CD8-positive, alpha-beta memory T cell (primary cell): ENCODE measurements around the gene HPGD. TPM values are rescaled to one million over a fixed set of nuclear protein-coding genes. Genes with fewer than 3 reads are reported as not detected.
"Not testable (repeated sequence)": the region's sequence is repeated elsewhere in the genome, so short reads cannot be mapped to it uniquely, and the experiment has no call there.

Experiments used
- CTCF ChIA-PET: fragments of 350-600 bp; sonication (Branson Sonifier 250); formaldehyde crosslinking; loops from one replicate; lab custom pipeline; 2021; ENCODE audit warnings: antibody characterized with exemption; lab: Charles Lee
- POLR2A ChIA-PET: fragments of 350-600 bp; sonication (Branson Sonifier 250); formaldehyde crosslinking; loops from one replicate; lab custom pipeline; 2021; ENCODE audit warnings: antibody characterized with exemption; lab: Charles Lee
- DNase-seq, 5 donors: peaks; one replicate each; pipeline versions ENCODE4 v3.0.0 to v3.0.0-alpha.2; 2020 to 2022; ENCODE audit warnings: mixed read lengths in 1 of 5
- H3K27ac ChIP-seq: one replicate; pipeline ENCODE4 v1.7.0; 2013; ENCODE audit warnings: low read depth, mild to moderate bottlenecking, low read length, moderate library complexity
- H3K27me3 ChIP-seq: 2 replicates; pipeline ENCODE4 v1.7.0; 2013; ENCODE audit warnings: low read length, mild to moderate bottlenecking; ENCODE audit not compliant: insufficient read depth, poor library complexity, severe bottlenecking
- H3K36me3 ChIP-seq: 2 replicates; pipeline ENCODE4 v1.7.0; 2013; ENCODE audit warnings: mild to moderate bottlenecking, low read length, moderate library complexity; ENCODE audit not compliant: insufficient read depth
- H3K4me1 ChIP-seq: 2 replicates; pipeline ENCODE4 v1.7.0; 2013; ENCODE audit warnings: mild to moderate bottlenecking, low read length, moderate library complexity; ENCODE audit not compliant: insufficient read depth
- H3K4me3 ChIP-seq: 2 replicates; pipeline ENCODE4 v1.7.0; 2013; ENCODE audit warnings: mild to moderate bottlenecking, low read length
- H3K9me3 ChIP-seq: 2 replicates; pipeline ENCODE4 v1.7.0; 2013; ENCODE audit warnings: mild to moderate bottlenecking, low read length
- H3K27ac Mint-ChIP-seq, 8 donors: one replicate each; pipeline ENCODE4 v1.8.0; 2020 to 2021; ENCODE audit warnings: mixed read lengths in 8 of 8, mild to moderate bottlenecking in 6 of 8, inconsistent platforms in 3 of 8, moderate library complexity in 3 of 8
- H3K27me3 Mint-ChIP-seq, 2 donors: one replicate each; pipeline ENCODE4 v1.8.0; 2020 to 2021; ENCODE audit warnings: mixed read lengths in 2 of 2, mild to moderate bottlenecking in 1 of 2, moderate library complexity in 1 of 2
- H3K36me3 Mint-ChIP-seq, 3 donors: one replicate each; pipeline ENCODE4 v1.8.0; 2020 to 2021; ENCODE audit warnings: mixed read lengths in 3 of 3, inconsistent platforms in 1 of 3, mild to moderate bottlenecking in 1 of 3
- H3K4me1 Mint-ChIP-seq, 3 donors: one replicate each; pipeline ENCODE4 v1.8.0; 2020 to 2021; ENCODE audit warnings: mixed read lengths in 3 of 3, inconsistent platforms in 1 of 3, mild to moderate bottlenecking in 1 of 3
- H3K4me3 Mint-ChIP-seq, 7 donors: one replicate each; pipeline ENCODE4 v1.8.0; 2020 to 2021; ENCODE audit warnings: mixed read lengths in 7 of 7, mild to moderate bottlenecking in 6 of 7, moderate library complexity in 4 of 7, inconsistent platforms in 2 of 7
- H3K9me3 Mint-ChIP-seq, 5 donors: one replicate each; pipeline ENCODE4 v1.8.0; 2020 to 2022; ENCODE audit warnings: mixed read lengths in 5 of 5, mild to moderate bottlenecking in 3 of 5, moderate library complexity in 2 of 5, inconsistent platforms in 1 of 5
- polyA plus RNA-seq: library from polyadenylated mRNA; unstranded; fragments of 300-500 nt; fragmentation: Illumina TruSeq; gene quantifications from one replicate; pipeline ENCODE4 v1.2.3, GENCODE V29; 2021
- total RNA-seq, 2 experiments: library from RNA; stranded (reverse); gene quantifications; one replicate each; pipeline ENCODE4 v1.2.3, GENCODE V29; 2021

The HPGD gene
- total and polyA plus RNA-seq, 3 experiments from 2014 or later, result 1.4 to 18.2 (median 1.6) TPM

DNA sequence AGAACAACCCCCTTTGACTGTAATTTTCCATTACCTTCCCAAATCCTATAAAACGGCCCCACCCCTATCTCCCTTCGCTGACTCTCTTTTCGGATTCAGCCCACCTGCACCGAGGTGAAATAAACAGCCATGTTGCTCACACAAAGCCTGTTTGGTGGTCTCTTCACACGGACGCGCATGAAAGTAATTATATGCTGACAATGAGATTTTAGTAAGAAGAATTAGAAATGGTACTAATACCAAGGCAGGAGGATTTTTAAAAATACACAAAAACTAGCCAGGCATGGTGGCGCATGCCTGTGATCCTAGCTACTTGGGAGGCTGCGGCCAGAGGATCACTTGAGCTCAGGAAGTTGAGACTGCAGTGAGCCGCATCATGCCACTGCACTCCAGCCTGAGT is 33.9 kb downstream of the HPGD start:
- H3K27ac Mint-ChIP-seq, POLR2A ChIA-PET, H3K9me3 Mint-ChIP-seq, H3K36me3 Mint-ChIP-seq, H3K27ac ChIP-seq, H3K27me3 ChIP-seq, H3K9me3 ChIP-seq, H3K27me3 Mint-ChIP-seq, H3K4me1 ChIP-seq, H3K4me3 Mint-ChIP-seq, H3K4me1 Mint-ChIP-seq, DNase-seq, H3K4me3 ChIP-seq, CTCF ChIA-PET, H3K36me3 ChIP-seq: not testable (repeated sequence)

DNA sequence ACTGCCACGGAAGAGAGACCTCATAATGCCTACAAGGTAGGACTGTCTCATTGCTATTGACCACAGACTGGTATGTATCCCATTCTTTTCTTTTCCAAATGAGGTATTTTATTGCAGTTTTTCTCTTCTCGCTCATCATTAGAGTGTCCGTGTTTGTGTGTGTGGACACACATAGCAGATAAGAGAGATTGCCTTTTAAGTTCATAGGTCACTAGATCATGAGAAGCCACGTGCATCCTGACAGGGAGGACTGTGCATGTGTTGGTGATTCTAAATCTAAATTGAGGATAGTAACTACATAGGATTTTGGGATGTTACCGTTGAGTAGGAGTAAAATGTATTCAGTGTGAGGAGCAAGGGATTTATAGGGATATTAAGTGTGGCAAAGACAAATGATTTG is 37.3 kb downstream of the HPGD start:
- no peak overlapping the region for H3K4me3 ChIP-seq
- ChIA-PET CTCF (no interaction called here), POLR2A (no interaction called here)
- H3K27ac ChIP-seq, result no peak overlapping the region
- H3K4me1 Mint-ChIP-seq, result no peaks in the 10 kb centered on the region
- H3K36me3 ChIP-seq, result no peaks in the 10 kb centered on the region
- H3K4me3 Mint-ChIP-seq, result no peak overlapping the region
- no peaks in the 10 kb centered on the region for H3K36me3 Mint-ChIP-seq
- H3K27me3 Mint-ChIP-seq, result no peaks in the 10 kb centered on the region
- H3K27ac Mint-ChIP-seq, result no peak overlapping the region
- no peaks in the 10 kb centered on the region for H3K4me1 ChIP-seq
- no peaks in the 10 kb centered on the region for H3K27me3 ChIP-seq
- no peak for DNase-seq
- no peaks in the 10 kb centered on the region for H3K9me3 ChIP-seq
- no peaks in the 10 kb centered on the region for H3K9me3 Mint-ChIP-seq

DNA sequence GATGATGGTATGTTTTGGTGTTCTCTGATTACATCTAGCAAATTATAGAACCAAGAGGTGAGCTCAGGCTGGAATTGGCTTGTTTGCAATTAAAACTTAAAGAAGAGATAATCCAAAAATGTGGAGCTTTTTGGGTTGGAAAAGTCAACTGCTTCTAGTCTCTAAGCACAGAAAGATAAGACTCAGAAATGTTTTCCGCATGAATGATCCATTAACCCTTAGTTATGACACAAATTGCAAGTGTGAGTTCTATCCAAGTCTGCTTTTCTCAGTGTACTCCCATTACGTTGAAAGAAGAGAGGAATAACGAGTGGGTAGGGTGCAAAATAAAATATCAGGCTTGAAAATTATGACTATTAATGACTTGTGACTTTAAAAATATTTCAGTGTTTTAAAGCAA is 38.5 kb downstream of the HPGD start:
- H3K4me1 Mint-ChIP-seq, result no peaks in the 10 kb centered on the region
- H3K9me3 ChIP-seq, result no peaks in the 10 kb centered on the region
- no peaks in the 10 kb centered on the region for H3K4me1 ChIP-seq
- H3K36me3 Mint-ChIP-seq, result no peaks in the 10 kb centered on the region
- ChIA-PET POLR2A (no interaction called here), CTCF (no interaction called here)
- H3K27ac Mint-ChIP-seq, result no peak overlapping the region
- H3K4me3 ChIP-seq, result no peak overlapping the region
- H3K27me3 Mint-ChIP-seq, result no peaks in the 10 kb centered on the region
- H3K4me3 Mint-ChIP-seq, result no peak overlapping the region
- H3K27ac ChIP-seq, result no peak overlapping the region
- no peaks in the 10 kb centered on the region for H3K9me3 Mint-ChIP-seq
- no peaks in the 10 kb centered on the region for H3K27me3 ChIP-seq
- H3K36me3 ChIP-seq, result no peaks in the 10 kb centered on the region
- DNase-seq, result no peak

DNA sequence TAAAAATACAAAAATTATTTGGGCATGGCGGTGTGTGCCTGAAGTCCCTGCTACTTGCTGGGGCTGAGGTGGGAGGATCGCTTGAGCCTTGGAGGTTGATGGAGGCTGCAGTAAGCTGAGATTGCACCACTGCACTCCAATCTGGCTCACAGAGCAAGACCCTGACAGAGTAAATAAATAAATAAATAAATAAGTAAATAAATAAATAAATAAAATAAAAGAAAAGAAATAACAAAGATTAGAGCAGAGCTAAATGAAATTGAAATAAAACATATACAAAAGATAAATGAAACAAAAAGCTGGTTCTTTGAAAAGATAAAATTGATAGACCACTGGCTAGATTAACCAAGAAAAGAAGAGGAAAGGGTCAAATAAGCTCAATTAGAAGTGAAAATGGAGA is 43.1 kb downstream of the HPGD start:
- Mint-ChIP-seq H3K36me3 (no peaks in the 10 kb centered on the region), H3K27me3 (no peaks in the 10 kb centered on the region), H3K27ac (no peak overlapping the region), H3K4me3 (no peak overlapping the region), H3K9me3 (no peaks in the 10 kb centered on the region), H3K4me1 (no peaks in the 10 kb centered on the region)
- POLR2A ChIA-PET, result no interaction called here
- no peaks in the 10 kb centered on the region for H3K27me3 ChIP-seq
- CTCF ChIA-PET, result no interaction called here
- no peaks in the 10 kb centered on the region for H3K4me1 ChIP-seq
- DNase-seq, result no peak
- no peak overlapping the region for H3K27ac ChIP-seq
- no peak overlapping the region for H3K4me3 ChIP-seq
- H3K9me3 ChIP-seq, result no peaks in the 10 kb centered on the region
- no peaks in the 10 kb centered on the region for H3K36me3 ChIP-seq

DNA sequence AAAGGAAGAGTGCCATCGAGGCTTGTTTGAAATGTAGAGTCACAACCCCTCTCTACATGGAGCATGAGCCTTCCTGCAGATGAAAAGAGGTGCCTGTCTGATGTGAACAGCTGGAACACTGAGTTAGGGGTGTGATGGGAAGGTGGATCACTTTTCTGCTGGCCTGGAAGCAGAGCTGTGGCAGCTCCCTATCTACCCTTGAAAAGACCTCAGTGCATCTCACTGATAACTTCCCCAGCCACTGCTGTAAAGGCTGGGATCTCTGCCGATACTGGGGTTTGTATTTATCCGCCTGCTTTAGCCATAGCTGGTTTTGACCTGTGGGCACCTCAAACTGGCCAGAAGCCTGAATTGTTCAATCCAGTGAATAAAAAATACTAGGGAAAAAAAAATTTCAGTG is 46.8 kb downstream of the HPGD start:
- no peak overlapping the region for H3K27ac ChIP-seq
- no peak overlapping the region for H3K27ac Mint-ChIP-seq
- CTCF ChIA-PET, result no interaction called here
- DNase-seq, result no peak
- H3K4me1 Mint-ChIP-seq, result no peaks in the 10 kb centered on the region
- no peaks in the 10 kb centered on the region for H3K9me3 Mint-ChIP-seq
- no peaks in the 10 kb centered on the region for H3K36me3 Mint-ChIP-seq
- no peak overlapping the region for H3K4me3 ChIP-seq
- H3K4me3 Mint-ChIP-seq, result no peak overlapping the region
- no peaks in the 10 kb centered on the region for H3K27me3 ChIP-seq
- POLR2A ChIA-PET, result no interaction called here
- H3K27me3 Mint-ChIP-seq, result peaks cover 0 to 1% of the 10 kb centered on the region in 2 donors
- H3K4me1 ChIP-seq, result no peaks in the 10 kb centered on the region
- no peaks in the 10 kb centered on the region for H3K9me3 ChIP-seq
- H3K36me3 ChIP-seq, result no peaks in the 10 kb centered on the region

DNA sequence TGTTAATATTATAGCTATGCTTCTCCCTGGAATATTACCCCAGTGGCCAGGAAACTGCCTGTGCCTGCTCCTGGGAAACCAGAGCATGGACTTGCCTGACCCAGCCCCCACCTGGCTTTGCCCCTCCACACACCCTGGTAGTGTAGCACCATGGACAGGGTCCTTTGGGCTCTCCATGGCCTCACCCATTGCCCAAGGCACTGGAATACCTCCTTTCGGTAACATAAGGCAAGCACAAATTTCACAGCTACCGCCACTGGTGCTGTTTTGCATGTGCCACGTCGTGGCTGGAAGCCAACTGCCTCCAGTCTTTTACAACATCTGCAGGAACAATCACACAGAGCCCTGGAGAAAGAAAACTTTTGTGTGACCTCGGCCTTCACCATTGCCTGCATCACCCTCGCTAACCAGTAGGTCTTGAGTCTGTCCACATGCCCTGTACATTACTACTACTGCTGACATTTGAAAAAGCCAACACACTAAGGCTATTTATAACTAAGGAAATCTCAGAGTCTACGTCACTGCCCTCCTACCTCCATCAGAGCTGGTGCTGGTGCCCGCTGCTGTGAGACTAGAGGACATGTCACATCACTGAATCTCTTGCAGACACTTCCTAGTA is 47.7 kb downstream of the HPGD start:
- peaks cover 0 to 1% (median 0%) of the 10 kb centered on the region in 5 donors for H3K9me3 Mint-ChIP-seq
- H3K9me3 ChIP-seq, result no peaks in the 10 kb centered on the region
- no peak overlapping the region for H3K27ac Mint-ChIP-seq
- DNase-seq, result no peak
- H3K36me3 Mint-ChIP-seq, result no peaks in the 10 kb centered on the region
- no peaks in the 10 kb centered on the region for H3K36me3 ChIP-seq
- CTCF ChIA-PET, result no interaction called here
- no peak overlapping the region for H3K4me3 Mint-ChIP-seq
- no peaks in the 10 kb centered on the region for H3K4me1 Mint-ChIP-seq
- peaks cover 0 to 1% of the 10 kb centered on the region in 2 donors for H3K27me3 Mint-ChIP-seq
- no peaks in the 10 kb centered on the region for H3K27me3 ChIP-seq
- H3K4me3 ChIP-seq, result no peak overlapping the region
- H3K4me1 ChIP-seq, result no peaks in the 10 kb centered on the region
- H3K27ac ChIP-seq, result no peak overlapping the region
- POLR2A ChIA-PET, result no interaction called here

DNA sequence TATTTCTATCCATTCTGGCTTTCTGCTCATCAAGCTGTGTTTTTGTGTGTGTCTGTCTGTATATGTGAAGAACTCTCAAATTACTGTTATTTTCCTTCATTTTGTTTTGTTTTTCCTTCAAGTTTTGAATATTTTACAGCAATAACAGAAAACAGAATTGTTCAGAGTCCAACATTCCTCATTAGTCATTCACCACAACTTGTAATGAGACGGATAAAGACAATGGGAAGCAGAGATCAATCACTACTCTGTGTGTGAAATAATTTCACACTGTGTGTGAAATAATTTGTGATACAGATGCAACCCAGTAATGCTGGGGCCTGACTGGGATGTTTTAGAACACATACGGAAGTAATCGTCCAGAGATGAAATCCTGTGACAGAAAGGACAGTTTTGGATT is 55.2 kb downstream of the HPGD start:
- Mint-ChIP-seq H3K9me3 (peaks cover 0 to 7% (median 2%) of the 10 kb centered on the region in 5 donors), H3K4me1 (no peaks in the 10 kb centered on the region), H3K4me3 (no peak overlapping the region), H3K27ac (no peak overlapping the region), H3K27me3 (peaks cover 0 to 5% of the 10 kb centered on the region in 2 donors), H3K36me3 (no peaks in the 10 kb centered on the region)
- Histone ChIP-seq H3K4me3 (no peak overlapping the region), H3K27ac (no peak overlapping the region), H3K4me1 (no peaks in the 10 kb centered on the region), H3K9me3 (no peaks in the 10 kb centered on the region), H3K36me3 (no peaks in the 10 kb centered on the region), H3K27me3 (no peaks in the 10 kb centered on the region)
- POLR2A ChIA-PET, result no interaction called here
- DNase-seq, result no peak
- CTCF ChIA-PET, result no interaction called here

DNA sequence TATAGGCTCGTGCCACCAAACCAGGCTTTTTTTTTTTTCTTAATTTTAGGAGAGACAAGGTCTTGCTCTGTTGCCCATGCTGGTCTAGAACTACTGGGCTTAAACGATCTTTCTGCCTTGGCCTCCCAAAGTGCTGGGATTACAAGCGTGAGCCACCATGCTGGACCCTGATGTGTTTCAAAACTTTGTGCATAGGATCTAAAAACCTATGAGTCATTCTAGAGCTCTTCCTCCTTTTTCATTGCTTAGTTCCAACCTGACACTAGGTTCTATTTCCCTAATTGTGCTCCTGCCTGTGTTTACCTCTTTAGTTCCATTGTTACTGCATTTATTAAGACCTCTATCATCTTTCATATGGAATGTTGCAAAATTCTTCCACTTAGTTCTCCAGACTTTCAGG is 57.3 kb downstream of the HPGD start:
- POLR2A ChIA-PET, result no interaction called here
- H3K4me3 ChIP-seq, result no peak overlapping the region
- CTCF ChIA-PET, result no interaction called here

More for the DNA sequence above, 57.3 kb downstream of the HPGD start:
- Histone ChIP-seq H3K9me3 (no peaks in the 10 kb centered on the region), H3K4me1 (no peaks in the 10 kb centered on the region), H3K36me3 (no peaks in the 10 kb centered on the region), H3K27me3 (no peaks in the 10 kb centered on the region), H3K27ac (no peak overlapping the region)
- no peaks in the 10 kb centered on the region for H3K36me3 Mint-ChIP-seq
- DNase-seq, result no peak
- peaks cover 0 to 7% (median 4%) of the 10 kb centered on the region in 5 donors for H3K9me3 Mint-ChIP-seq
- H3K4me1 Mint-ChIP-seq, result no peaks in the 10 kb centered on the region
- H3K4me3 Mint-ChIP-seq, result no peak overlapping the region
- H3K27ac Mint-ChIP-seq, result no peak overlapping the region
- peaks cover 0 to 4% of the 10 kb centered on the region in 2 donors for H3K27me3 Mint-ChIP-seq
